ENCODE measurements around the gene CBY3. TPM values are rescaled to one million over a fixed set of nuclear protein-coding genes. Genes with fewer than 3 reads are reported as not detected.
"Not testable (repeated sequence)": the region's sequence is repeated elsewhere in the genome, so short reads cannot be mapped to it uniquely, and the experiment has no call there.

Gene CBY3
- total RNA-seq, 1 donor from 2014 or later: not detected

DNA sequence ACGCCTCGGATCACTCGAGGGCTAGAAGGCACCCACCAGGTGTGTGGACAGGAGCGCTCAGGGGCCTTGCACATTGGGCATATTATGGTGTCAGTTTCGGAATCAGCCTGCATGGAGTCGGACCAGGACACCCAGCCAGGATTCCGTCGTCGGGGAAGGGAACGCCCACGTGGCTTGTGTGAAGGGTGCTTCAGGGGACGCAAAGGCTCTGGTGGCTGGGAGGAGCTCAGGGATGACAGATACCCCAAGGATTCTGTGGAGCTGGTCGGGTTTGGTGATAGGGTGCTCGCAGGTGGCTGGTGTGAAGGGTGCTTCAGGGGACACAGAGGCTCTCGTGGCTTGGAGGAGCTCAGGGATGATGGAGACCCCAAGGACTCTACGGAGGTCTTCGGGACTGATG, 38.2 kb downstream of the CBY3 start:
- H3K27ac Mint-ChIP-seq; H3K27me3 Mint-ChIP-seq; DNase-seq (ENCODE audit: low spot score, unreplicated experiment); H3K4me3 Mint-ChIP-seq (ENCODE audit: low read depth); H3K4me1 Mint-ChIP-seq (ENCODE audit: low read depth); H3K9me3 Mint-ChIP-seq (ENCODE audit: low read depth); H3K36me3 Mint-ChIP-seq (ENCODE audit: insufficient read depth): not testable (repeated sequence)

DNA sequence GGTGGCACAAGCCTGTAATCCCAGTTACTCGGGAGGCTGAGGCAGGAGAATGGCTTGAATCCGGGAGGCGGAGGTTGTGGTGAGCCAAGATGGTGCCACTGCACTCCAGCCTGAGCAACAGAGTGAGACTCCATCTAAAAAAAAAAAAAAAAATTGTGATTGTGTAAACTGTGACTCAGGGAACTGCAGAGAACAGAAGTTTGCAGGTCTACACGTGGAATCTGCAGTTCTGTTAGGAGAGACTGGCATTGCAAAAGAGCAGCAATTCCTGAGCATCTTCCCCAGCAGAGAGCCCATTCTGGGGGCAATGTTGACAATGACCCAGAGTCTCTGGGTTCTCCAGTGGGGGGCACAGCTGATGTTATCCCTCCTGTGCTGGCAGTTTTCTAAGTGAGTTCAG, 39.1 kb downstream of the CBY3 start:
- H3K27me3 Mint-ChIP-seq; H3K36me3 Mint-ChIP-seq (ENCODE audit: insufficient read depth); H3K27ac Mint-ChIP-seq; H3K4me3 Mint-ChIP-seq (ENCODE audit: low read depth); H3K9me3 Mint-ChIP-seq (ENCODE audit: low read depth); DNase-seq (ENCODE audit: low spot score, unreplicated experiment); H3K4me1 Mint-ChIP-seq (ENCODE audit: low read depth): not testable (repeated sequence)

DNA sequence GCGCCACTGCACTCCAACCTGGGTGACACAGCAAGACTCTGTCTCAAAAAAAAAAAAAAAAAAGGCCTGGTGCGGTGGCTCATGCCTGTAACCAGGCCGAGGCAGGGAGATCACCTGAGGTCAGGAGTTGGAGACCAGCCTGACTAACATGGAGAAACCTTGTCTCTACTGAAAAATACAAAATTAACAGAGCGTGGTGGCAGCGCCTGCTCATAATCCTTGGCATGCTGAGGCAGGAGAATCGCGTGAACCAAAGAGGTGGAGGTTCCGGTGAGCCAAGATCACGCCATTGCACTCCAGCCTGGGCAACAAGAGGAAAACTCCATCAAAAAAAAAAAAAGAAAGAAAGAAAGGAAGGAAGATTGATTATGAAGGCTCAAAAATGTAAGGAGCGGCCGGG, 41.5 kb downstream of the CBY3 start:
- not testable (repeated sequence) for H3K27me3 Mint-ChIP-seq; DNase-seq (ENCODE audit: low spot score, unreplicated experiment); H3K27ac Mint-ChIP-seq; H3K4me1 Mint-ChIP-seq (ENCODE audit: low read depth); H3K4me3 Mint-ChIP-seq (ENCODE audit: low read depth); H3K9me3 Mint-ChIP-seq (ENCODE audit: low read depth); H3K36me3 Mint-ChIP-seq (ENCODE audit: insufficient read depth)

DNA sequence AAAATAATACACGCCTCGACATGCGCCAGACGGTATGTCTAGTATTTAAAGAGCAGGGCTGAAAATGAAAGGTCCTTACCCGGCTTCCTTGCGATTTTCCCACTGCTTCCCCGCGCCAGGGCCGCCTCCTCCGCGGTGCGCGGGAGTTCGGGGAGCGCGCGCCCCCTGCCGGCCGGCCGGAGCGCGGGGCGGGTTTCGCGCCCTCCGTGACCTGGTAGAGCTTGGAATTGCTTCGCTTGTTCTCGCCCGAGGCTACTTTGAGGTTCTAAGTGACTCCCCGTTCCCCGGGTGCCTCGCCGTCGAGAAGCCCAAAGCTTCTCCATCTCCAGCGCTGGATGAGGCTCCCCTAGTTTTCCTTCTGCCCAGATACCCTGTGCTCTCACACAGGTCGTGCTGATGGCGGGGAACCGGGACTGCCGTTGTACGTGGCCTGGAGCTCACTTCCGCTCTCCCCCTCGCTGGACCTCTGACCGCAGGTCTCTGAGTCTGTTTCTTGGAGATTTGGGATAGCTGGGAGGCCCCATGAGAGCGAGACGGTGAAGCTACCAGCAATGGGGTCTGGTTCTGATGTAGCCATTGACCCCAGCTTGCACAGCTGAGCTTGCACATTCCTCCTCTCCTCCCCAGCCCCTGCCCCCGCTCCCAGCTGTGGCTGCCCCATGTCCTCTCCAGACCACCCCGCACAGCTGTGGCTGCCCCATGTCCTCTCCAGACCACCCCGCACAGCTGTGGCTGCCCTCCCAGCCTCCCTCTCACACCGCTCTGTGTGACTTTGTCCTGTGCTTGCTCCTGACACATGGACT, 46.3 kb downstream of the CBY3 start:
- H3K4me1 Mint-ChIP-seq (ENCODE audit: low read depth); H3K36me3 Mint-ChIP-seq (ENCODE audit: insufficient read depth); DNase-seq (ENCODE audit: low spot score, unreplicated experiment); H3K27me3 Mint-ChIP-seq; H3K27ac Mint-ChIP-seq; H3K9me3 Mint-ChIP-seq (ENCODE audit: low read depth); H3K4me3 Mint-ChIP-seq (ENCODE audit: low read depth): not testable (repeated sequence)

DNA sequence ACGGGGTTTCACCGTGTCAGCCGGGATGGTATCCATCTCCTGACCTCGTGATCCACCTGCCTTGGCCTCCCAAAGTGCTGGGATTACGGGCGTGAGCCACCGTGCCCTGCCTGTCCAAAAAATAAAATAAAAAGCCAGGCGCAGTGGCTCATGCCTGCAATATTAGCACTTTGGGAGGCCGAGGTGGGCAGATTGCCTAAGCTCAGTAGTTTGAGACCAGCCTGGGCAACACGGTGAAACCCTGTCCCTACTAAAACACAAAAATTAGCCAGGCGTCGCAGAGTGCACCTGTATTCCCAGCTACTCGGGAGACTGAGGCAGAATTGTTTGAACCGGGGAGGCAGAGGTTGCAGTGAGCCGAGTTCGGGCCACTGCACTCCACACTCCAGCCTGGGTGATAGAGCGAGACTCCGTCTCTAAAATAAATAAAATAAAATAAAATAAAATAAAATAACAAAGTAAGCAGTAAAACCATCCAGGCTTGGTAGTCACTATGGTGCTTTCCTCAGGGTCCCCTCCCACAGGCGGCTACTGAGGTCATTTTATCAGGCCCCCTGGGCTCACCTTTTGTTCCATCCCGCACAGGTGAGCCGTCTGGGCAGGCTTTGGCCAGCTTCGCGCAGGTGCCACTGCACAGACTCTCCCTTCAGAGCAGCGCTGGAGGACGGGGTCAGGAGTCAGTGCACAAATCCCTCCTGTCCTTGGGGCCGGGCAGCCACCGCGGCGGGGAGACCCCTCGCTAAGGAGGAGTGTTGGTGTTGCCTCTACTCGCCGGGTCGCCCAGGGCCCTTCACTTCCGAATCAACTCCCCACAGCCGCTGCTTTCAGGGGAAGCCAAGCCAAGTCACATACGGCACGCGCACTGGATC, 47.1 kb downstream of the CBY3 start:
- H3K4me3 Mint-ChIP-seq (ENCODE audit: low read depth): peak overlapping the region; percentile 61
- not testable (repeated sequence) for H3K27ac Mint-ChIP-seq; H3K36me3 Mint-ChIP-seq (ENCODE audit: insufficient read depth); DNase-seq (ENCODE audit: low spot score, unreplicated experiment); H3K4me1 Mint-ChIP-seq (ENCODE audit: low read depth); H3K27me3 Mint-ChIP-seq; H3K9me3 Mint-ChIP-seq (ENCODE audit: low read depth)

Other genes starting within 250 kb of the CBY3 start
- gene RUFY1, start 130.5 kb downstream of the CBY3 start, total RNA-seq: 69.1 and 71.2 TPM in 2 replicates
- gene HNRNPH1, start 57.4 kb downstream of the CBY3 start, total RNA-seq: 1,377 and 1,392 TPM in 2 replicates
- 571 and 574 TPM in 2 replicates for gene CANX, start 17.9 kb upstream of the CBY3 start, total RNA-seq
- 51.8 and 54.8 TPM in 2 replicates for gene MAML1, start 51.8 kb upstream of the CBY3 start, total RNA-seq
- gene LTC4S, start 113.0 kb upstream of the CBY3 start, total RNA-seq: 5.5 and 6.9 TPM in 2 replicates
- gene MGAT4B, start 125.8 kb upstream of the CBY3 start, total RNA-seq: 159 and 171 TPM in 2 replicates
- gene SQSTM1, start 139.9 kb upstream of the CBY3 start, total RNA-seq: 113 and 139 TPM in 2 replicates
- 61.4 and 63.4 TPM in 2 replicates for gene MRNIP, start 177.8 kb upstream of the CBY3 start, total RNA-seq
- 128 and 135 TPM in 2 replicates for gene TBC1D9B, start 226.9 kb upstream of the CBY3 start, total RNA-seq